H9 (cell line): ENCODE results near the gene ZNF169. TPM values are rescaled to one million over a fixed set of nuclear protein-coding genes. Genes with fewer than 3 reads are reported as not detected.

Source experiments
- DNase-seq: peaks from one replicate; pipeline ENCODE4 v3.0.0-alpha.2; 2017
- H2AFZ ChIP-seq: one replicate; pipeline ENCODE4 v1.6.1; 2013; ENCODE audit warnings: mild to moderate bottlenecking, low read length, control low read depth, moderate library complexity
- H2AK5ac ChIP-seq: 2 replicates; pipeline ENCODE4 v1.6.1; 2013; ENCODE audit warnings: low read length, control low read depth, mixed read lengths; ENCODE audit not compliant: insufficient read length
- H2BK120ac ChIP-seq: one replicate; pipeline ENCODE4 v1.6.1; 2013; ENCODE audit warnings: low read depth, mild to moderate bottlenecking, low read length, control low read depth, inconsistent platforms; ENCODE audit not compliant: poor library complexity, severe bottlenecking
- H2BK12ac ChIP-seq: 2 replicates; pipeline ENCODE4 v1.6.1; 2013; ENCODE audit warnings: low read length, control low read depth, mixed read lengths, low read depth; ENCODE audit not compliant: insufficient read length
- H2BK15ac ChIP-seq: 2 replicates; pipeline ENCODE4 v1.6.1; 2013; ENCODE audit warnings: low read depth, low read length, control low read depth
- H2BK20ac ChIP-seq: one replicate; pipeline ENCODE4 v1.6.1; 2013; ENCODE audit warnings: low read depth, mild to moderate bottlenecking, low read length, control low read depth, inconsistent platforms; ENCODE audit not compliant: poor library complexity, severe bottlenecking
- H2BK5ac ChIP-seq: 2 replicates; pipeline ENCODE4 v1.6.1; 2013; ENCODE audit warnings: low read length, control low read depth, mixed read lengths; ENCODE audit not compliant: insufficient read length
- H3K14ac ChIP-seq: 2 replicates; pipeline ENCODE4 v1.6.1; 2013; ENCODE audit warnings: low read length, control low read depth; ENCODE audit not compliant: insufficient read depth
- H3K18ac ChIP-seq: 2 replicates; pipeline ENCODE4 v1.6.1; 2013; ENCODE audit warnings: low read depth, mild to moderate bottlenecking, mixed read lengths, low read length, control low read depth; ENCODE audit not compliant: insufficient read length
- H3K23ac ChIP-seq: 2 replicates; pipeline ENCODE4 v1.6.1; 2013; ENCODE audit warnings: low read length, control low read depth, mixed read lengths, low read depth; ENCODE audit not compliant: insufficient read length
- H3K23me2 ChIP-seq: 2 replicates; pipeline ENCODE4 v1.6.1; 2013; ENCODE audit warnings: low read depth, mild to moderate bottlenecking, mixed read lengths, low read length, control low read depth; ENCODE audit not compliant: insufficient read length, poor library complexity, severe bottlenecking
- H3K27ac ChIP-seq: 2 replicates; pipeline ENCODE4 v1.5.1; 2013; ENCODE audit warnings: low read length, control low read depth, mixed read lengths, low read depth; ENCODE audit not compliant: insufficient read length
- H3K27me3 ChIP-seq: 2 replicates; pipeline ENCODE4 v1.6.1; 2013; ENCODE audit warnings: low read length, control low read depth, inconsistent platforms; ENCODE audit not compliant: insufficient read depth
- H3K4ac ChIP-seq: 2 replicates; pipeline ENCODE4 v1.6.1; 2013; ENCODE audit warnings: low read depth, mild to moderate bottlenecking, control low read depth, inconsistent platforms, low read length, moderate library complexity
- H3K4me1 ChIP-seq: 2 replicates; pipeline ENCODE4 v1.6.1; 2013; ENCODE audit warnings: low read length, control low read depth, inconsistent platforms; ENCODE audit not compliant: insufficient read depth
- H3K4me2 ChIP-seq: 2 replicates; pipeline ENCODE4 v1.6.1; 2013; ENCODE audit warnings: low read length, control low read depth, mixed read lengths; ENCODE audit not compliant: insufficient read length, insufficient read depth
- H3K56ac ChIP-seq: 2 replicates; pipeline ENCODE4 v1.6.1; 2013; ENCODE audit warnings: low read depth, mild to moderate bottlenecking, mixed read lengths, low read length, control low read depth; ENCODE audit not compliant: insufficient read length
- H3K79me1 ChIP-seq: 2 replicates; pipeline ENCODE4 v1.6.1; 2013; ENCODE audit warnings: low read depth, mild to moderate bottlenecking, moderate library complexity, low read length, control low read depth, inconsistent platforms; ENCODE audit not compliant: insufficient read depth, poor library complexity, severe bottlenecking
- H3K79me2 ChIP-seq: 2 replicates; pipeline ENCODE4 v1.6.1; 2013; ENCODE audit warnings: low read length, control low read depth, inconsistent platforms; ENCODE audit not compliant: insufficient read depth
- H3K9ac ChIP-seq: 2 replicates; pipeline ENCODE4 v1.6.1; 2013; ENCODE audit warnings: low read length, control low read depth, mixed read lengths; ENCODE audit not compliant: insufficient read length; ENCODE audit errors: extremely low read depth
- H3K9me3 ChIP-seq: one replicate; pipeline ENCODE4 v1.6.1; 2013; ENCODE audit warnings: low read depth, low read length, inconsistent platforms; ENCODE audit not compliant: control insufficient read depth
- H3T11ph ChIP-seq: one replicate; pipeline ENCODE4 v1.6.1; 2013; ENCODE audit warnings: mild to moderate bottlenecking, low read length, control low read depth, inconsistent platforms
- H4K20me1 ChIP-seq: one replicate; pipeline ENCODE4 v1.6.1; 2013; ENCODE audit not compliant: control insufficient read depth, insufficient read length, insufficient read depth
- H4K5ac ChIP-seq: 2 replicates; pipeline ENCODE4 v1.6.1; 2013; ENCODE audit warnings: low read depth, mild to moderate bottlenecking, mixed read lengths, low read length, control low read depth; ENCODE audit not compliant: insufficient read length
- H4K8ac ChIP-seq: replicated peaks from 2 replicates; pipeline ENCODE4 v1.6.1; 2013; ENCODE audit warnings: low read length, control low read depth, mixed read lengths, low read depth; ENCODE audit not compliant: insufficient read length
- H4K91ac ChIP-seq: 2 replicates; pipeline ENCODE4 v1.6.1; 2013; ENCODE audit warnings: low read depth, mild to moderate bottlenecking, moderate library complexity, mixed read lengths, low read length, control low read depth; ENCODE audit not compliant: insufficient read length
- H3K27ac Mint-ChIP-seq, 3 experiments: 2 replicates in 2 of 3; 3 replicates in 1 of 3; pipeline ENCODE4 v1.8.0; 2020 to 2021; ENCODE audit warnings: mixed read lengths in 3 of 3, mild to moderate bottlenecking in 1 of 3, moderate library complexity in 1 of 3
- H3K27me3 Mint-ChIP-seq: 2 replicates; pipeline ENCODE4 v1.8.0; 2021; ENCODE audit warnings: low read depth, mild to moderate bottlenecking, moderate library complexity, mixed read lengths
- H3K36me3 Mint-ChIP-seq, 3 experiments: 2 replicates in 2 of 3; 3 replicates in 1 of 3; pipeline ENCODE4 v1.8.0; 2020 to 2021; ENCODE audit warnings: low read depth in 3 of 3, mixed read lengths in 3 of 3; ENCODE audit not compliant: insufficient read depth in 1 of 3
- H3K4me1 Mint-ChIP-seq, 2 experiments: 2 replicates each; pipeline ENCODE4 v1.8.0; 2020; ENCODE audit warnings: mixed read lengths in 2 of 2
- H3K4me3 Mint-ChIP-seq, 2 experiments: 2 replicates in 1 of 2; 3 replicates in 1 of 2; pipeline ENCODE4 v1.8.0; 2020 to 2021; ENCODE audit warnings: mild to moderate bottlenecking in 2 of 2, mixed read lengths in 2 of 2, moderate library complexity in 1 of 2
- H3K9me3 Mint-ChIP-seq, 2 experiments: 2 replicates in 1 of 2; 3 replicates in 1 of 2; pipeline ENCODE4 v1.8.0; 2020; ENCODE audit warnings: mild to moderate bottlenecking in 2 of 2, mixed read lengths in 2 of 2, moderate library complexity in 1 of 2
- CTCF ChIP-seq: fragments of 200-600 bp; sonication (generic); conservative IDR thresholded peaks from 3 replicates; pipeline ENCODE4 v1.8.0; 2021; ENCODE audit warnings: antibody characterized with exemption, mild to moderate bottlenecking
- WGBS: extraction: QIAGEN DNeasy Blood & Tissue Kit; methylation state at CpG from one replicate; pipeline ENCODE4 v1.1.7; 2013; ENCODE audit warnings: missing lambda C conversion rate, low lambda C conversion rate, mixed read lengths; ENCODE audit not compliant: insufficient read length; ENCODE audit errors: extremely low coverage; 5-methylcytosine and 5-hydroxymethylcytosine counted together
- total RNA-seq: library from RNA; stranded (reverse); gene quantifications from 2 replicates; pipeline ENCODE4 v1.2.1, GENCODE V29; 2021

ZNF169 gene
- total RNA-seq, 1 experiment from 2014 or later: 4.8 TPM

DNA sequence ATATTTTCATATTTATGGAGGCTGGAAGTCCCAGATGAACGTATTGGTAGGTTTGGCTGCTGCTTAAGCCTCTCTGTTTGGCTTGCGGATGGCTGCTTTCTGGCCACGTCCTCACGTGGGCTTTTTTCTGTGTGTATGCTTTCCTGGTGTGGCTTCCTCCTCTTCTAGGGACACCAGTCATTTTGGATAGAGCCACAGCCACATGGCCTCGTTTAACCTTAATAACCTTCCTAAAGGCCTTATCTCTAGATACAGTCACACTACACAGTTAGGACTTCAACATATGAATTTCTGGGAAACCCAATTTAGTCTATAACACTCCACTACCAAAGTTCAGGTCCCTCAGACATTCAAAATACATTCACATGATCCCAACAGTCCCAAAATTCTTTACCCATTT is 42.5 kb downstream of the ZNF169 start:
- Histone ChIP-seq H2BK12ac (no peak overlapping the region), H2AK5ac (no peak overlapping the region), H2BK15ac (no peak overlapping the region), H3K27ac (no peak overlapping the region), H3K4me1 (no peaks in the 10 kb centered on the region), H2BK120ac (no peak overlapping the region), H3K4ac (no peak overlapping the region), H3K79me1 (no peaks in the 10 kb centered on the region), H3K9me3 (no peaks in the 10 kb centered on the region), H3T11ph (no peak overlapping the region), H3K23me2 (no peaks in the 10 kb centered on the region), H4K91ac (no peak overlapping the region), H3K14ac (no peak overlapping the region), H2BK20ac (no peak overlapping the region), H3K9ac (no peak overlapping the region), H3K23ac (no peak overlapping the region), H2BK5ac (no peak overlapping the region), H4K8ac (no peak overlapping the region), H3K56ac (no peak overlapping the region), H3K79me2 (no peaks in the 10 kb centered on the region), H3K27me3 (no peaks in the 10 kb centered on the region), H4K5ac (no peak overlapping the region), H3K4me2 (no peak overlapping the region), H3K18ac (no peak overlapping the region), H2AFZ (no peak overlapping the region), H4K20me1 (no peaks in the 10 kb centered on the region)
- WGBS: no CpG with 5 or more reads among the region's 5 CpGs
- Mint-ChIP-seq H3K27me3 (no peaks in the 10 kb centered on the region), H3K36me3 (peaks cover 9 to 14% (median 14%) of the 10 kb centered on the region in 3 experiments; a peak in 6 of 7 replicates), H3K9me3 (no peaks in the 10 kb centered on the region), H3K4me3 (no peak overlapping the region), H3K27ac (no peak overlapping the region), H3K4me1 (peaks cover 6 to 9% of the 10 kb centered on the region in 2 experiments; a peak in 3 of 4 replicates)
- DNase-seq: no peak
- TF ChIP-seq CTCF: no peak
